Peyer's patch (tissue), 4 donors: ENCODE measurements around the gene SENP8. TPM values are rescaled to one million over a fixed set of nuclear protein-coding genes. Genes with fewer than 3 reads are reported as not detected.

Source experiments
- DNase-seq, 3 donors: peaks; one replicate each; pipeline ENCODE4 v3.0.0-alpha.2; 2017 to 2019
- H3K27ac ChIP-seq, 4 donors: fragments of 200-600 bp; sonication (generic); one replicate each; pipeline ENCODE4 v1.5.1; 2016 to 2019
- H3K27me3 ChIP-seq, 2 donors: fragments of 200-600 bp; sonication (generic); one replicate each; pipeline ENCODE4 v1.5.1; 2019
- H3K36me3 ChIP-seq, 3 donors: fragments of 200-600 bp; sonication (generic); one replicate each; pipeline ENCODE4 v1.5.1; 2016 to 2019
- H3K4me1 ChIP-seq, 4 donors: fragments of 200-600 bp; sonication (generic); one replicate each; pipeline ENCODE4 v1.5.1; 2016 to 2019
- H3K4me3 ChIP-seq, 4 donors: fragments of 200-600 bp; sonication (generic); 1 replicate in 3 of 4; 2 replicates in 1 of 4; pipeline ENCODE4 v1.5.1; 2016 to 2019; ENCODE audit warnings: mild to moderate bottlenecking in 1 of 4
- H3K9me3 ChIP-seq, 4 donors: fragments of 200-600 bp; sonication (generic); one replicate each; pipeline ENCODE4 v1.5.1; 2016 to 2019; ENCODE audit warnings: mild to moderate bottlenecking in 1 of 4
- CTCF ChIP-seq, 6 experiments: fragments of 450-650 bp in 4 of 6; fragments of 200-600 bp in 2 of 6; sonication (generic) in 1 of 6; IDR thresholded peaks; one replicate each; pipeline ENCODE4 v1.5.1; 2017 to 2019; ENCODE audit warnings: antibody characterized with exemption in 6 of 6, mild to moderate bottlenecking in 3 of 6, moderate library complexity in 1 of 6
- POLR2A ChIP-seq, 2 donors: fragments of 450-650 bp; IDR thresholded peaks; one replicate each; pipeline ENCODE4 v1.5.1; 2017; ENCODE audit warnings: antibody characterized with exemption in 2 of 2, mild to moderate bottlenecking in 2 of 2, moderate library complexity in 2 of 2
- total RNA-seq, 4 donors: library from RNA; depleted of rRNA; stranded (reverse); fragments of >200 nt; gene quantifications; one replicate each; pipeline ENCODE4 v1.1.0, GENCODE V29; 2016

Gene SENP8
- total RNA-seq, 4 donors from 2014 or later = 0.88 to 2.4 (median 0.95) TPM; not detected in 1

DNA sequence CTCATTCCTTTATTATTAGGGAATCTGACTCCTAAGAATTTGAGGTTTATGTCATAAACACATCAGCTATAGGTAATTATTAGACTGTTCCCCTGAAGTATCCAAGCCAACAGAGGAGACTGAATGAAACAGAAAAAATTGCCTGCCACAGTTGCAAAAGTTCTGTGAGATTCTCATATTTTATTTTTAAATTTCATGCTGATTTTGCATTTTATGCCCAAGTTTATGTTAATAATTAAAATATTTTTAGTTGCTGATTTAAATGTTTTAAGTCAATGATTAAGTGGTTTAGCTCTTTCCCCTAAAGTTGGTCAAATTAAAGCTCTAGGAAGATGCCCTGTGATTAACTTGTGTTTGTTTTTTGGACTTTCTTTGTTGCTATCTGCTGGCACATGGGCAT is 10.2 kb downstream of the SENP8 start:
- no peak for TF ChIP-seq CTCF (IDR thresholded peaks at IDR 0.05)
- DNase-seq = no peak
- no peaks in the 10 kb centered on the region for H3K9me3 ChIP-seq
- H3K36me3 ChIP-seq = no peaks in the 10 kb centered on the region
- no peak overlapping the region for H3K27ac ChIP-seq
- H3K27me3 ChIP-seq = no peaks in the 10 kb centered on the region
- no peaks in the 10 kb centered on the region for H3K4me1 ChIP-seq
- H3K4me3 ChIP-seq = no peak overlapping the region

DNA sequence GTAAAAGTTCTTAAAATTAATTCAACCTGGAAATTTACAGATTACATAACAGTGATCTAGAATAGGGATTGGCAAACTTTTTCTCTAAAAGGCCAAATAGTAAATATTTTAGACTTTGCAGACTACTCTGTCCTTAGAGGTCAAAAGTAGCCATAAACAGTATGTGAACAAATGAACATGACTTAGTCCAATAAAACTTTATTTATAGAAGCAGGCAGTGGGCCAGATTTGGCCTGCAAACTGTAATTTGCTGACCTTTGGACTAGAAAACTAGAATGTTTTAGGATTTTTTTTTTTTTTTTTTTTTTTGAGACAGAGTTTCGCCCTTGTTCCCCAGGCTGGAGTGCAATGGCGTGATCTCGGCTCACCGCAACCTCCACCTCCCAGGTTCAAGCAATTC is 12.1 kb downstream of the SENP8 start:
- Histone ChIP-seq H3K9me3 (no peaks in the 10 kb centered on the region), H3K27ac (no peak overlapping the region), H3K4me1 (no peaks in the 10 kb centered on the region), H3K36me3 (no peaks in the 10 kb centered on the region), H3K4me3 (no peak overlapping the region), H3K27me3 (no peaks in the 10 kb centered on the region)
- TF ChIP-seq CTCF (IDR thresholded peaks at IDR 0.05) (no peak), POLR2A (IDR thresholded peaks at IDR 0.05) (no peak)
- no peak for DNase-seq

- H3K9me3 ChIP-seq = no peaks in the 10 kb centered on the region
- H3K27me3 ChIP-seq = no peaks in the 10 kb centered on the region
- no peak for TF ChIP-seq CTCF (IDR thresholded peaks at IDR 0.05)
- no peak for TF ChIP-seq POLR2A (IDR thresholded peaks at IDR 0.05)
- no peaks in the 10 kb centered on the region for H3K36me3 ChIP-seq
- no peaks in the 10 kb centered on the region for H3K4me1 ChIP-seq
- DNase-seq = no peak
- no peak overlapping the region for H3K27ac ChIP-seq
- no peak overlapping the region for H3K4me3 ChIP-seq
These were observed 13.7 kb downstream of the SENP8 start for GRCh38 chr15:72131922-72132321.

GRCh38 chr15:72133211-72133610 is 15.0 kb downstream of the SENP8 start:
- no peaks in the 10 kb centered on the region for H3K36me3 ChIP-seq
- no peak for TF ChIP-seq CTCF (IDR thresholded peaks at IDR 0.05)
- TF ChIP-seq POLR2A (IDR thresholded peaks at IDR 0.05) = no peak
- no peak overlapping the region for H3K27ac ChIP-seq
- H3K4me3 ChIP-seq = no peak overlapping the region
- no peak for DNase-seq
- no peaks in the 10 kb centered on the region for H3K27me3 ChIP-seq
- H3K9me3 ChIP-seq = no peaks in the 10 kb centered on the region
- H3K4me1 ChIP-seq = no peaks in the 10 kb centered on the region

DNA sequence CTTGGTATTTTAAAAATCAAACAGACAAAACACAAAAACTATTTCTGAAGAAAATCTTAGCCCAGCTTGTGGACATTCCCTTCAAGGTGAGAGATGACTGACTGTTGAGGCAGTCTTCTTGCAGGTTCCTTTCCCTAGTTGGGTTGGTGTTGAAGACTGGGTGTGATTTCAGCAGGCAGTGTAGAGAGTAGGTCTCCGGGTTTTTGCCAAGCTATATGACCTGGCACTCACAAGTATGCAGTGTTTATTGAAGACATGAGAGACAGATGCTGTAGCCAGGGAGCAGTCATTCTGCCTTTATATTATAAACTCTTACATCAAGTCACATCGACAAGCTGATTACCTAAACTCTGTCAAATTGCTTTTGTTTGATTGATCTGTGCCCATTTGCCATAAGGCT is 17.5 kb downstream of the SENP8 start:
- Histone ChIP-seq H3K4me1 (no peaks in the 10 kb centered on the region), H3K36me3 (no peaks in the 10 kb centered on the region), H3K27me3 (no peaks in the 10 kb centered on the region), H3K9me3 (no peaks in the 10 kb centered on the region), H3K4me3 (no peak overlapping the region), H3K27ac (no peak overlapping the region)
- no peak for TF ChIP-seq CTCF (IDR thresholded peaks at IDR 0.05)
- no peak for TF ChIP-seq POLR2A (IDR thresholded peaks at IDR 0.05)
- no peak for DNase-seq
